Astrocyte (in vitro differentiated cells and primary cell): ENCODE data around the gene PIGR. TPM values are rescaled to one million over a fixed set of nuclear protein-coding genes. Genes with fewer than 3 reads are reported as not detected.

Experiments used
- DNase-seq: peaks from one replicate; pipeline ENCODE4 v3.0.0-alpha.2; 2010; ENCODE audit warnings: low read depth
- FAIRE-seq: peaks from 2 replicates; lab custom pipeline; 2011; peaks lifted over from hg19 to GRCh38; lab: Jason Lieb, UNC
- H2AFZ ChIP-seq: 2 replicates; pipeline ENCODE4 v1.6.0; 2012; ENCODE audit warnings: low read depth, low read length, inconsistent platforms
- H3K27ac ChIP-seq: 2 replicates; pipeline ENCODE4 v1.5.1; 2011; ENCODE audit warnings: low read depth, low read length, inconsistent platforms
- H3K27me3 ChIP-seq: 2 replicates; pipeline ENCODE4 v1.6.0; 2011; ENCODE audit warnings: low read length, inconsistent platforms; ENCODE audit not compliant: insufficient read depth
- H3K36me3 ChIP-seq: 2 replicates; pipeline ENCODE4 v1.5.1; 2011; ENCODE audit warnings: low read length, inconsistent platforms; ENCODE audit not compliant: insufficient read depth
- H3K4me1 ChIP-seq: 2 replicates; pipeline ENCODE4 v1.5.1; 2011; ENCODE audit warnings: low read length, inconsistent platforms; ENCODE audit not compliant: insufficient read depth
- H3K4me2 ChIP-seq: 2 replicates; pipeline ENCODE4 v1.6.0; 2012; ENCODE audit warnings: low read length, inconsistent platforms
- H3K4me3 ChIP-seq: 2 replicates; pipeline ENCODE4 v1.5.1; 2011; ENCODE audit warnings: low read depth, mild to moderate bottlenecking, low read length, inconsistent platforms; ENCODE audit not compliant: insufficient read depth
- H3K79me2 ChIP-seq: 2 replicates; pipeline ENCODE4 v1.6.0; 2012; ENCODE audit warnings: mild to moderate bottlenecking, low read length, inconsistent platforms; ENCODE audit not compliant: insufficient read depth
- H3K9ac ChIP-seq: 2 replicates; pipeline ENCODE4 v1.6.0; 2012; ENCODE audit warnings: mild to moderate bottlenecking, low read length, inconsistent platforms
- H3K9me3 ChIP-seq: 2 replicates; pipeline ENCODE4 v1.5.1; 2012; ENCODE audit warnings: low read depth, mild to moderate bottlenecking, low read length, inconsistent platforms; ENCODE audit not compliant: insufficient read depth
- H4K20me1 ChIP-seq: 2 replicates; pipeline ENCODE4 v1.6.0; 2012; ENCODE audit warnings: low read length, inconsistent platforms; ENCODE audit not compliant: insufficient read depth
- H3K27ac Mint-ChIP-seq: one replicate; pipeline ENCODE4 v1.8.0; 2021; ENCODE audit warnings: mild to moderate bottlenecking, mixed read lengths; ENCODE audit not compliant: unreplicated experiment
- H3K27me3 Mint-ChIP-seq: one replicate; pipeline ENCODE4 v1.8.0; 2021; ENCODE audit warnings: low read depth, mixed read lengths; ENCODE audit not compliant: unreplicated experiment
- H3K36me3 Mint-ChIP-seq: one replicate; pipeline ENCODE4 v1.8.0; 2021; ENCODE audit warnings: low read depth, mixed read lengths; ENCODE audit not compliant: unreplicated experiment
- H3K4me1 Mint-ChIP-seq: one replicate; pipeline ENCODE4 v1.8.0; 2021; ENCODE audit warnings: low read depth, mixed read lengths; ENCODE audit not compliant: unreplicated experiment
- H3K4me3 Mint-ChIP-seq: one replicate; pipeline ENCODE4 v1.8.0; 2021; ENCODE audit warnings: mild to moderate bottlenecking, moderate library complexity, mixed read lengths; ENCODE audit not compliant: unreplicated experiment
- H3K9me3 Mint-ChIP-seq: one replicate; pipeline ENCODE4 v1.8.0; 2021; ENCODE audit warnings: mild to moderate bottlenecking, mixed read lengths; ENCODE audit not compliant: unreplicated experiment
- CTCF ChIP-seq: IDR thresholded peaks from 2 replicates; pipeline ENCODE4 v1.5.1; 2011; ENCODE audit warnings: low read depth, mild to moderate bottlenecking, inconsistent platforms, low read length, moderate library complexity; ENCODE audit not compliant: insufficient read depth
- EZH2 ChIP-seq: IDR thresholded peaks from 2 replicates; pipeline ENCODE4 v1.6.1; 2012; ENCODE audit warnings: mild to moderate bottlenecking, low read length, inconsistent platforms; ENCODE audit not compliant: insufficient read depth
- total RNA-seq: library from RNA; stranded (reverse); gene quantifications from 2 replicates; pipeline ENCODE4 v1.2.1, GENCODE V29; 2021

The PIGR gene
- total RNA-seq, 1 donor from 2014 or later: not detected

GRCh38 chr1:206882555-206882954 is 63.7 kb downstream of the PIGR start:
- H3K27ac Mint-ChIP-seq: no peak overlapping the region
- Histone ChIP-seq H3K4me1 (no peaks in the 10 kb centered on the region), H3K36me3 (no peaks in the 10 kb centered on the region), H3K9ac (no peak overlapping the region), H3K4me2 (no peak overlapping the region), H3K27ac (no peak overlapping the region), H4K20me1 (no peaks in the 10 kb centered on the region), H3K4me3 (no peak overlapping the region), H2AFZ (no peak overlapping the region), H3K79me2 (no peaks in the 10 kb centered on the region), H3K27me3 (peaks cover 5% of the 10 kb centered on the region), H3K9me3 (no peaks in the 10 kb centered on the region)
- DNase-seq (no peak), FAIRE-seq (no peak)
- TF ChIP-seq CTCF (peak; percentile 8), EZH2 (no peak)
- H3K27me3 Mint-ChIP-seq: peaks cover 16% of the 10 kb centered on the region
- no peak overlapping the region for H3K4me3 Mint-ChIP-seq
- H3K36me3 Mint-ChIP-seq: no peaks in the 10 kb centered on the region
- H3K4me1 Mint-ChIP-seq: peaks cover 3% of the 10 kb centered on the region
- peaks cover 7% of the 10 kb centered on the region for H3K9me3 Mint-ChIP-seq

DNA sequence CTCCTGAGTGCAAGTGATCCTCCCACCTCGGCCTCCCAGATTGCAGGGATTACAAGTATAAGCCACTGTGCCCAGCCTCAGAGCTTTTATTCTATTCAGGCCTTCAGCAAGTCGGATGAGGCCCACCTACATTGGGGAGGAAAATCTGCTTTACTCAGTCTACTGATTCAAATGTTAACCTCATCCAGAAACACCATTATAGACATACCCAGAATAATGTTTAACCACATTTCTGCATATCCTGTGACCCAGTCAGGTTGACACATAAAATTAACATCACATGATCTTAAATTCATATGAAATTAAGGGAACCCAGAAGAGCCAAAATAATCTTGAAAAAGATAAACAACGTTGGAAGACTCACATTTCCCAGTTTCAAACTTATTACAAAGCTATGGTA is 66.0 kb downstream of the PIGR start:
- Mint-ChIP-seq H3K27me3 (peaks cover 12% of the 10 kb centered on the region), H3K4me1 (no peaks in the 10 kb centered on the region), H3K27ac (no peak overlapping the region), H3K36me3 (no peaks in the 10 kb centered on the region), H3K9me3 (peaks cover 7% of the 10 kb centered on the region), H3K4me3 (no peak overlapping the region)
- H3K9me3 ChIP-seq: no peaks in the 10 kb centered on the region
- H3K4me3 ChIP-seq: no peak overlapping the region
- H3K4me2 ChIP-seq: no peak overlapping the region
- no peaks in the 10 kb centered on the region for H3K36me3 ChIP-seq
- H3K4me1 ChIP-seq: no peaks in the 10 kb centered on the region
- no peaks in the 10 kb centered on the region for H3K79me2 ChIP-seq
- H2AFZ ChIP-seq: no peak overlapping the region
- peaks cover 3% of the 10 kb centered on the region for H3K27me3 ChIP-seq
- FAIRE-seq (no peak), DNase-seq (no peak)
- no peak for TF ChIP-seq EZH2
- no peak for TF ChIP-seq CTCF
- no peaks in the 10 kb centered on the region for H4K20me1 ChIP-seq
- H3K27ac ChIP-seq: no peak overlapping the region
- H3K9ac ChIP-seq: no peak overlapping the region

Other genes starting within 250 kb of the PIGR start
- gene IL19, start 175.7 kb downstream of the PIGR start, total RNA-seq: 0.23 TPM in 1 of 2 replicates, not detected in the other
- gene IL10, start 174.0 kb downstream of the PIGR start, total RNA-seq: not detected in 2 replicates
- gene IL20, start 80.8 kb downstream of the PIGR start, total RNA-seq: not detected in 2 replicates
- gene IL24, start 49.0 kb downstream of the PIGR start, total RNA-seq: not detected in 2 replicates
- 0.55 and 0.73 TPM in 2 replicates for gene FCMR, start 24.5 kb downstream of the PIGR start, total RNA-seq
- not detected in 2 replicates for gene FCAMR, start 24.0 kb upstream of the PIGR start, total RNA-seq
- gene C1orf116, start 86.3 kb upstream of the PIGR start, total RNA-seq: 0.14 and 0.86 TPM in 2 replicates
- 13.4 and 14.8 TPM in 2 replicates for gene YOD1, start 104.7 kb upstream of the PIGR start, total RNA-seq
- 6.2 and 6.9 TPM in 2 replicates for gene PFKFB2, start 106.8 kb upstream of the PIGR start, total RNA-seq
- gene C4BPB, start 142.4 kb upstream of the PIGR start, total RNA-seq: 0.25 and 0.36 TPM in 2 replicates
- not detected in 2 replicates for gene C4BPA, start 157.8 kb upstream of the PIGR start, total RNA-seq